Panc1 (cell line): ENCODE data around the gene ARL2BP. TPM values are rescaled to one million over a fixed set of nuclear protein-coding genes. Genes with fewer than 3 reads are reported as not detected.

Experiments
- ATAC-seq: fragments of 200-7000 bp; cut with Tn5 transposase; 2 replicates; pipeline ENCODE4 v1.9.1; 2020; ENCODE audit warnings: mild to moderate bottlenecking, moderate library complexity
- BruUV-seq: library from RNA; stranded (reverse); fragments of 400-500 nt; replicated peaks from 2 replicates; lab custom pipeline; 2021; lab: Mats Ljungman, UMichigan
- CTCF ChIA-PET: fragments of 300-600 bp; sonication (Branson Sonifier 250); formaldehyde crosslinking; loops from one replicate; lab custom pipeline; 2022; ENCODE audit warnings: antibody characterized with exemption; lab: Charles Lee
- POLR2A ChIA-PET: fragments of 300-600 bp; sonication (Branson Sonifier 250); formaldehyde crosslinking; loops from one replicate; lab custom pipeline; 2022; ENCODE audit warnings: antibody characterized with exemption; lab: Charles Lee
- DNase-seq: peaks from one replicate; pipeline ENCODE4 v3.0.0-alpha.2; 2010; ENCODE audit warnings: low read depth, low spot score
- H3K27ac ChIP-seq: 2 replicates; pipeline ENCODE4 v1.5.1; 2011; ENCODE audit warnings: mild to moderate bottlenecking, low read length, inconsistent platforms
- H3K27me3 ChIP-seq: fragments of 200-500 bp; sonication (Bioruptor generic); 2 replicates; pipeline ENCODE4 v1.6.0; 2014; ENCODE audit warnings: low read length, inconsistent platforms; ENCODE audit not compliant: control insufficient read depth, insufficient read depth
- H3K36me3 ChIP-seq: fragments of 200-500 bp; sonication (Bioruptor generic); 2 replicates; pipeline ENCODE4 v1.5.1; 2014; ENCODE audit warnings: inconsistent platforms, mild to moderate bottlenecking, low read length, moderate library complexity; ENCODE audit not compliant: control insufficient read depth, insufficient read depth
- H3K4me1 ChIP-seq: 2 replicates; pipeline ENCODE4 v1.5.1; 2011; ENCODE audit warnings: inconsistent platforms, mild to moderate bottlenecking, low read length, moderate library complexity; ENCODE audit not compliant: control insufficient read depth, insufficient read depth
- H3K4me3 ChIP-seq, 2 experiments: 2 replicates each; pipeline ENCODE4 v1.5.1; 2011 to 2012; ENCODE audit warnings: low read depth in 2 of 2, low read length in 2 of 2, mild to moderate bottlenecking in 2 of 2, inconsistent platforms in 1 of 2, moderate library complexity in 1 of 2
- H3K9me3 ChIP-seq: fragments of 200-500 bp; sonication (Bioruptor generic); 2 replicates; pipeline ENCODE4 v1.5.1; 2014; ENCODE audit warnings: low read depth, mild to moderate bottlenecking, inconsistent platforms, low read length, moderate library complexity; ENCODE audit not compliant: control insufficient read depth, insufficient read depth
- CTCF ChIP-seq: fragments of 450-650 bp; IDR thresholded peaks from 2 replicates; pipeline ENCODE4 v1.5.1; 2017; ENCODE audit warnings: mild to moderate bottlenecking
- POLR2AphosphoS5 ChIP-seq: IDR thresholded peaks from 2 replicates; pipeline ENCODE4 v1.6.1; 2012; ENCODE audit warnings: mild to moderate bottlenecking, low read depth, low read length, moderate library complexity
- SIN3A ChIP-seq: IDR thresholded peaks from 2 replicates; pipeline ENCODE4 v1.6.1; 2012; ENCODE audit warnings: low read depth, mild to moderate bottlenecking, low read length, moderate library complexity, borderline replicate concordance; ENCODE audit not compliant: insufficient read depth
- TCF7L2 ChIP-seq: IDR thresholded peaks from 2 replicates; pipeline ENCODE4 v1.6.1; 2011; ENCODE audit warnings: mild to moderate bottlenecking, low read depth, low read length, inconsistent platforms
- in situ Hi-C: cut with HindIII; loops from 2 replicates; pipeline ENCODE4 v1.10.0; 2016; ENCODE audit warnings: low sequenced_read_pairs, low pct_unique_long_range_greater_than_20kb
- intact Hi-C: fragments of 100-400 bp; cut with micrococcal nuclease; formaldehyde crosslinking; loops from one replicate; pipeline ENCODE4 v1.10.0; 2022; ENCODE audit not compliant: unreplicated experiment
- total RNA-seq: library from RNA; stranded (reverse); gene quantifications from one replicate; pipeline ENCODE4 v1.2.1, GENCODE V29; 2021; ENCODE audit not compliant: unreplicated experiment
- TF ChIP-seq, protein P1 (sequence below), 2 experiments: IDR thresholded peaks; 2 replicates each; pipeline ENCODE4 v1.6.1; 2011 to 2012; ENCODE audit warnings: low read depth in 2 of 2, control low read depth in 1 of 2, low read length in 1 of 2, mild to moderate bottlenecking in 1 of 2, moderate library complexity in 1 of 2; ENCODE audit not compliant: insufficient read depth in 1 of 2

ARL2BP gene
- total RNA-seq, 1 experiment from 2014 or later, result 47.7 TPM

GRCh38 chr16:57264950-57265371, 19.9 kb downstream of the ARL2BP start:
- Histone ChIP-seq H3K27me3 (no peaks in the 10 kb centered on the region), H3K36me3 (no peaks in the 10 kb centered on the region), H3K27ac (no peak overlapping the region), H3K9me3 (no peaks in the 10 kb centered on the region), H3K4me3 (no peak overlapping the region), H3K4me1 (peaks cover 6% of the 10 kb centered on the region)
- DNase-seq, result no peak
- ATAC-seq, result no peak
- POLR2A ChIA-PET, result no interaction called here
- intact Hi-C loops, result no loop called here
- BruUV-seq, result no TSS peak
- no peak for TF ChIP-seq SIN3A
- no peak for TF ChIP-seq CTCF
- no peak for TF ChIP-seq TCF7L2
- TF ChIP-seq POLR2AphosphoS5, result no peak
- TF ChIP-seq, protein P1, sequence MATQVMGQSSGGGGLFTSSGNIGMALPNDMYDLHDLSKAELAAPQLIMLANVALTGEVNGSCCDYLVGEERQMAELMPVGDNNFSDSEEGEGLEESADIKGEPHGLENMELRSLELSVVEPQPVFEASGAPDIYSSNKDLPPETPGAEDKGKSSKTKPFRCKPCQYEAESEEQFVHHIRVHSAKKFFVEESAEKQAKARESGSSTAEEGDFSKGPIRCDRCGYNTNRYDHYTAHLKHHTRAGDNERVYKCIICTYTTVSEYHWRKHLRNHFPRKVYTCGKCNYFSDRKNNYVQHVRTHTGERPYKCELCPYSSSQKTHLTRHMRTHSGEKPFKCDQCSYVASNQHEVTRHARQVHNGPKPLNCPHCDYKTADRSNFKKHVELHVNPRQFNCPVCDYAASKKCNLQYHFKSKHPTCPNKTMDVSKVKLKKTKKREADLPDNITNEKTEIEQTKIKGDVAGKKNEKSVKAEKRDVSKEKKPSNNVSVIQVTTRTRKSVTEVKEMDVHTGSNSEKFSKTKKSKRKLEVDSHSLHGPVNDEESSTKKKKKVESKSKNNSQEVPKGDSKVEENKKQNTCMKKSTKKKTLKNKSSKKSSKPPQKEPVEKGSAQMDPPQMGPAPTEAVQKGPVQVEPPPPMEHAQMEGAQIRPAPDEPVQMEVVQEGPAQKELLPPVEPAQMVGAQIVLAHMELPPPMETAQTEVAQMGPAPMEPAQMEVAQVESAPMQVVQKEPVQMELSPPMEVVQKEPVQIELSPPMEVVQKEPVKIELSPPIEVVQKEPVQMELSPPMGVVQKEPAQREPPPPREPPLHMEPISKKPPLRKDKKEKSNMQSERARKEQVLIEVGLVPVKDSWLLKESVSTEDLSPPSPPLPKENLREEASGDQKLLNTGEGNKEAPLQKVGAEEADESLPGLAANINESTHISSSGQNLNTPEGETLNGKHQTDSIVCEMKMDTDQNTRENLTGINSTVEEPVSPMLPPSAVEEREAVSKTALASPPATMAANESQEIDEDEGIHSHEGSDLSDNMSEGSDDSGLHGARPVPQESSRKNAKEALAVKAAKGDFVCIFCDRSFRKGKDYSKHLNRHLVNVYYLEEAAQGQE (IDR thresholded peaks at IDR 0.05; ENCODE audit: insufficient read depth in 1 of 2, low read depth in 2 of 2, low read length in 1 of 2), result no peak
- CTCF ChIA-PET, result no interaction called here
- in situ Hi-C loops, result no loop called here

DNA sequence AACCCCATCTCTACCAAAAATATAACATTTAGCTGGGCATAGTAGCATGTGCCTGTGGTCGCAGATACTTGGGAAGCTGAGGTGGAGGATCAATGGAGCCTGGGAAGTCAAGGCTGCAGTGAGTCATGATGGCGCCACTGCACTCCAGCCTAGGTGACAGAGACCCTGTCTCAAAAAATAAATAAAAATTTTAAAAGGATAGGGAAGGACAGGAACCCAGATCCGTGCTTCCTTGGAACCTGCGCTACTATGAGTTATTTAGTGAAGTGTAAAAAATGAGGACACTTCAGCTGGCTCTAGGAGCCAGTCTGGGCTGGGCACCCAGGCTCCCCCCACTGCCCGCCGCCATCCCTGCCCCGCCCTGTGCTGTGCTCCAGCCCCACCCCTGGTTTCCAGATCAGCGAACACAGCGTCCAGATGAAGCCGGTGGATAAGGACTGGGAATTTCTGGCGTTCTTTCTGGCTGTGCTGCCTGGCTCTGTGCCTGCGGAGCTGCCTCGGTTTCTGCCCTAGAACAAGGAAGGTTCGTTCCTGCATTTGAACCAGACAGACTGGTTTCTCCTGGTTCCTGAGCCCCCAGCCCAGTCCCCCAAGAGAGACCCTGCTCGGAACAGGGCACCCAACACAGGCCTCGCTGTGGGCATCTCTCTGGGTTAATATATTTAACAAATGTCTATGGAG, 20.9 kb downstream of the ARL2BP start:
- no peak overlapping the region for H3K27ac ChIP-seq

More for the DNA sequence above, 20.9 kb downstream of the ARL2BP start:
- intact Hi-C loops (no loop called here), in situ Hi-C loops (no loop called here)
- H3K4me3 ChIP-seq, result no peak overlapping the region
- CTCF ChIA-PET, result no interaction called here
- peak; percentile 78 for ATAC-seq
- no peaks in the 10 kb centered on the region for H3K36me3 ChIP-seq
- POLR2A ChIA-PET, result no interaction called here
- no peak for TF ChIP-seq CTCF
- no peaks in the 10 kb centered on the region for H3K9me3 ChIP-seq
- DNase-seq, result no peak
- no TSS peak for BruUV-seq
- peaks cover 6% of the 10 kb centered on the region for H3K4me1 ChIP-seq
- no peaks in the 10 kb centered on the region for H3K27me3 ChIP-seq
